ELF-1 (cell line): ENCODE data around the gene PSMB2.
A peak's percentile ranks its signal among the peaks of the same experiment; 100 is the strongest.

Experiments
- DNase-seq: peaks from one replicate; pipeline ENCODE4 v3.0.0-alpha.2; 2016; ENCODE audit warnings: low read depth, low spot score

Gene PSMB2

GRCh38 chr1:35642471-35642955 is 1.2 kb upstream of the PSMB2 start:
- DNase-seq, result peak; percentile 15

- DNase-seq, result peak; percentile 33
Measured at GRCh38 chr1:35640380-35641232, 720 bp downstream of the PSMB2 start.

GRCh38 chr1:35637401-35637809 is 3.9 kb downstream of the PSMB2 start:
- no peak for DNase-seq

GRCh38 chr1:35633547-35633946 is 7.8 kb downstream of the PSMB2 start:
- no peak for DNase-seq

- DNase-seq, result no peak
Measured at GRCh38 chr1:35631396-35631795, 9.9 kb downstream of the PSMB2 start.

- no peak for DNase-seq
Measured at GRCh38 chr1:35629051-35629450, 12.3 kb downstream of the PSMB2 start.

- DNase-seq, result no peak
Measured at GRCh38 chr1:35623832-35624231, 17.5 kb downstream of the PSMB2 start.

- DNase-seq, result no peak
Measured at GRCh38 chr1:35622510-35623178, 18.7 kb downstream of the PSMB2 start.

- no peak for DNase-seq
Measured at GRCh38 chr1:35619237-35620121, 21.8 kb downstream of the PSMB2 start.

GRCh38 chr1:35615440-35615839 is 25.9 kb downstream of the PSMB2 start:
- DNase-seq, result no peak

- no peak for DNase-seq
Measured at GRCh38 chr1:35611655-35612054, 29.7 kb downstream of the PSMB2 start.

GRCh38 chr1:35605867-35606182 is 35.5 kb downstream of the PSMB2 start:
- peak; percentile 30 for DNase-seq

- no peak for DNase-seq
Measured at GRCh38 chr1:35605071-35605866, 36.1 kb downstream of the PSMB2 start.

- no peak for DNase-seq
Measured at GRCh38 chr1:35603941-35604340, 37.4 kb downstream of the PSMB2 start.

GRCh38 chr1:35603468-35603867 is 37.9 kb downstream of the PSMB2 start:
- DNase-seq, result no peak

- peak; percentile 44 for DNase-seq
Measured at GRCh38 chr1:35600593-35600992, 40.7 kb downstream of the PSMB2 start.

- no peak for DNase-seq
Measured at GRCh38 chr1:35599411-35599810, 41.9 kb downstream of the PSMB2 start.

- peak; percentile 39 for DNase-seq
Measured at GRCh38 chr1:35598895-35599294, 42.4 kb downstream of the PSMB2 start.

- no peak for DNase-seq
Measured at GRCh38 chr1:35597870-35598269, 43.5 kb downstream of the PSMB2 start.

GRCh38 chr1:35595684-35596083 is 45.6 kb downstream of the PSMB2 start:
- DNase-seq, result no peak
